Epithelial cell of alveolus of lung (primary cell): ENCODE measurements around the gene SLC39A3. TPM values are rescaled to one million over a fixed set of nuclear protein-coding genes. Genes with fewer than 3 reads are reported as not detected.

Source experiments
- total RNA-seq: library from RNA; depleted of rRNA; stranded (reverse); fragments of >200 nt; gene quantifications from 2 replicates; pipeline ENCODE4 v1.2.1, GENCODE V29; 2015

SLC39A3 gene
- total RNA-seq, result 32.1 and 44.2 TPM in 2 replicates

DNA sequence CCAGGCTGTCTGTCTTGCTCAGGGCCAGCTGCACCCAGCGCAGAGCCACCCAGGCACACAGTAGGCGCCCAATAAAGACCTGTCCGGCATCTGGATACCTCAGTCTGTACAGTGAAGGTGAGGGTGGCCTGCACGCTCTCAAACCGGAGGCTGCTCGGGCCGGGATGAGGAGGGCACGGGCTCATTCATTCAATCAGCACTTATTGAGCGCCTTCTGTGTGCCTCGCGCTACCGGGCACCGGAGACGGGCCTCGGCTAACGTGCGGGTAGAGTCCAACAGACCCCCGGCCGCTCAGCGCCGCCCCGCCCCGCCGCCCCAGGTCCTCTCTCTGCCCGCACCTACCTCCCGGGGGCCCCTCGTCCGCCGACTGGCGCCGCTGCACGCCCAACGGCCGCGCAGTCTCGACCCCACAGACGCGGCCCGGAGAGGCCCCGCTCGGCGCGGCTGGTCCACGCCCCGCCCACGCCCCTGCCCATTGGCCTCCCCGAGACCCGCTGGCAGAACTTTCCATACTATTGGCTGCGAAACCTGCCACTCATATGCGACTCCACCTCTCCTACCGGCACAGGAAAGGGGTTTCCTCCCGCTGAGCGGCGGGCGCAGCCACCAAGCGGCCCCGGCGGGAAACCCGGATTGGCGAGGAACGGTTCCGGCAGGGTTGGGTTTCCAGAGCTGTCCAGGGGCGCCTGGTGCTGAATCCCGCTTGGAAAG is at the start of gene SLC39A3:
SLC39A3 (minus strand) TSS at position 416 of the 712 bp plus-strand sequence. CDS start 2,760 bp downstream, outside the sequence.

GRCh38 chr19:2785244-2785997 is 45.6 kb upstream of the SLC39A3 start, which contains the start of gene THOP1:
TSS of gene THOP1 (plus strand) at chr19:2785503. CDS start at chr19:2785663, 160 bp downstream.

DNA sequence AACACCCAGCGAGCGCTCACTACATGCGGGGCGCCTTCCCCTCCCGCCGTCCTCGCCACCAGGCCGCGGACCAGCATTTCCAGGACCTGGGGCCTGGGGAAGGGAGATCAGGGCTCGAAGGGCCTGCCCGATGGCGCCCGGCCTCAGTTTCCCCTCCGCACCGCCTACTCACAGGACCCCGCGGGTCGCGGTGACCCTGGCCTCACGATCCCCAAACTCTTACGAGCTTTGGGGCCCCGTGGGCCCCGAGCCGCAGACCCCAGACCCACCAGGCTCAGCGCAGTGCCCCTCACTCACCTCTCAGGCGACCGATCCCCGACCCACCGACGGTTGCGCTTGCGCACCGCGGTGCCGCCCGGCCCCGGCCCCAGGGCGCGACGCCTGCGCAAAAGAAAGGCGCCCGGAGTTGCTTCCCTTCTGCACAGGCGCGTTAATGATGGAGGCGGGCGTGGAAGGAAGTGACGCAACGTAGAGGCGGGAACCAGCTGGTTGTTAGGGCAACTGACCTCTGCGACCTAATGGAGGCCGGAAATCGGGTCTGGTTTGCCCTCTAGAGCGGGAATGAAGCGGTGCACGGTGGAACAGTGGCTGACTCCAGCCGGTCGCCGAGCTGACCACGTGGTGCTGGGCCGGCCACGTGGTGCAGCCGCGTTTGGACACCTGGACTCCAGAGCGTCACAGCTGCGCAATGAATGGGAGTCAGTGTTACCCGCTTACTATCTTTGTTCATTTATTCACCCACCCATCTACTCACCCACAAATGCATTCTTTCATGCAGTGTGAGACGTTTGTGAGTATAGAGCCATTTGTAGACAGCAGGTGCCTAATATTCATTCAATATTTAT is 43.3 kb upstream of the SLC39A3 start, which contains the start of gene SGTA:
SGTA (minus strand) TSS at position 338 of the 845 bp plus-strand sequence. CDS start 14,205 bp downstream, outside the sequence.

DNA sequence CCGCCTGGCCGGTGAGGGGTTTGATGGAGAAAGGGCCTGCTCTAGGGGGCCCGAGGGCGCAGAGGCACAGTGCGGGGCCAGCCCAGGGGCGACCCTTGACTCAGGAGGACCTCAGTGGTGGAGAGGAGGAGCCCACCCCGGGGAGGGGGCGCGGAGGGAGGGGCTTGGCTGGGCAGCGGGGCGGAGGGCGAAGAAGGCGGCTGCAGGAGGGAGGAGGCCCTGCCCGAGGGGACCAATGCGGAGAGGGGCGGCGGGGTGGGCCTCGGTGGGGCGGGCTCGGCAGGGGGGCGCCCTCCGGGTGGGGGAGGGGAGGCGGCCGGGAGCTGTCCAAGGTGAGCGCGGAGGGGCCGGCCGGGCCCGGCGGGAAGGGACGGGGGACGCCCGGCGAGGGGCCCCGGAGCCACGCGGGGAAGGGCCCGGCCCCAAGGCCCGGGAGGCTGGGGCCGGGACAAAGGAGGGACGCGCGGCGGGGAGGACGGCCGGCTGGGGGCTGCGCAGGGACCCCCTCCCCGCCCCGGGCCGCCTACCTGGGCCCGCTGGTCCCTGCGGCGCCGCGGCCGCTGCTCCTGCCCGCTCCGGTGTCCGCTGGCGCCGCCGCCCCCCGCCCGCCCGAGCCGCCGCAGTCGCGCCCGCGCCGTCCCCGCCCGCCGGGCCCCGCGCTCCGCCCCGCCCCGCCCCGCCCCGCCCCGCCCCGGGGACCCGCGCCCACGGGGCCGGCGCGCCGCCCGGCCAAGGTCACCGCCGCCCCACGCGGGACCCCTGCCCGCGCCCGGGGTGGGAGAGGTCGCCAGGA is 18.8 kb downstream of the SLC39A3 start, which contains the start of gene DIRAS1:
DIRAS1 (minus strand) TSS at position 596 of the 793 bp plus-strand sequence. CDS start 3,566 bp downstream, outside the sequence.

DNA sequence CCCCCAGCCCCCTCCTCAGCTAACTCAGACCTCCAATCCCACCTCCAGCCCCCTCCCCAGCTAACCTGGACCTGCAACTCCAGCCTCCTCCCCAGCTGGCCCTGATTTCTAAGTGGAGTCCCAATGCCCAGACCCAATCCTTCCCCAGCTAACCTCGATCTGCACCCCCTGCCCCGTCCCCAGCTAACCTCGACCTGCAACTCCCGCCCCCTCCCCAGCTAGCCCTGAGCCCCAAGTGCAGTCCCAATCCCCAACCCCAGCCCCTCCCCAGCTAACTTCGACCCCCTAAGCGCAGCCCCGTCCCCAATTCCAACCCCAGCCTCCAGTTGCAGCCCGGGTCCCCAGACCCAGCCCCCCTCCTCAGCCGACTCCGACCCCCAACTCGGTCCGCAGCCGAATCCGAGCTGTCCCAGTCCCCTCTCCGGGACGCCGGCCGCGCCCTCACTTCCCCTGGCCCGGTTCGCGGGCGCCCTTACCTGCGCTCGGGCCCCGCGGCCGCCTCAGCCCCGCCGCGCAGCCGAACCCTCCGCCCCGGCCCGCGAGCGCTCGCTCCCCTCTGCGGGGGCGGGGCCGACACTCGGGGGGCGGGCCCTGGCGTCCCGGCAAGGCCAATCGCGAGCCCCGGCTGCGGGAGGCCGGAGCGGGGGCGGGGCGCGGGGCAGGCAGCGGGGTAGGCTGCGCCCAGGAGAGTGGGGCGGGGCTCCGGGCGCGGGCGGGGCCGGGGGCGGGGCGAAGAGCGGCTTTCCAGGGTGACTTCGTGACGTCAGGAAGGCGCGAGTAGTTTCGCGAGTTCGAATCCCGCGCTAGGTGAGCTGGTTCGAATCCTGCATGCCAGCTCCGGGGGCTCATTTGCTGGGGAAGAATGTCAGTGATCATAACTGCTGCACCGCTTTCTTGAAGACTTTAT is 37.4 kb downstream of the SLC39A3 start, which contains the start of gene GNG7:
GNG7 (minus strand) TSS at position 525 of the 907 bp plus-strand sequence. CDS start 182,006 bp downstream, outside the sequence.

Other genes starting within 250 kb of the SLC39A3 start
- 2.0 TPM in 1 of 2 replicates, not detected in the other for gene GNG7, start 37.3 kb downstream of the SLC39A3 start, total RNA-seq
- 0.26 and 3.5 TPM in 2 replicates for gene DIRAS1, start 18.6 kb downstream of the SLC39A3 start, total RNA-seq
- 76.5 and 78.9 TPM in 2 replicates for gene SGTA, start 43.3 kb upstream of the SLC39A3 start, total RNA-seq
- gene THOP1, start 45.5 kb upstream of the SLC39A3 start, total RNA-seq, result 73.5 and 90.1 TPM in 2 replicates
- 0.65 and 3.8 TPM in 2 replicates for gene ZNF554, start 79.9 kb upstream of the SLC39A3 start, total RNA-seq
- gene ZNF555, start 101.5 kb upstream of the SLC39A3 start, total RNA-seq, result 4.9 and 7.5 TPM in 2 replicates
- 0.08 TPM in 1 of 2 replicates, not detected in the other for gene ZNF556, start 127.3 kb upstream of the SLC39A3 start, total RNA-seq
- gene ZNF57, start 160.9 kb upstream of the SLC39A3 start, total RNA-seq, result 1.6 and 6.1 TPM in 2 replicates
- 2.6 and 4.9 TPM in 2 replicates for gene ZNF77, start 205.0 kb upstream of the SLC39A3 start, total RNA-seq
- gene TLE6, start 237.5 kb upstream of the SLC39A3 start, total RNA-seq, result 1.2 and 8.9 TPM in 2 replicates